ENCODE measurements around the gene KIF9. TPM values are rescaled to one million over a fixed set of nuclear protein-coding genes. Genes with fewer than 3 reads are reported as not detected.
"Not testable (repeated sequence)": the region's sequence is repeated elsewhere in the genome, so short reads cannot be mapped to it uniquely, and the experiment has no call there.

The KIF9 gene
- total RNA-seq, 1 donor from 2014 or later, result 12.1 TPM

DNA sequence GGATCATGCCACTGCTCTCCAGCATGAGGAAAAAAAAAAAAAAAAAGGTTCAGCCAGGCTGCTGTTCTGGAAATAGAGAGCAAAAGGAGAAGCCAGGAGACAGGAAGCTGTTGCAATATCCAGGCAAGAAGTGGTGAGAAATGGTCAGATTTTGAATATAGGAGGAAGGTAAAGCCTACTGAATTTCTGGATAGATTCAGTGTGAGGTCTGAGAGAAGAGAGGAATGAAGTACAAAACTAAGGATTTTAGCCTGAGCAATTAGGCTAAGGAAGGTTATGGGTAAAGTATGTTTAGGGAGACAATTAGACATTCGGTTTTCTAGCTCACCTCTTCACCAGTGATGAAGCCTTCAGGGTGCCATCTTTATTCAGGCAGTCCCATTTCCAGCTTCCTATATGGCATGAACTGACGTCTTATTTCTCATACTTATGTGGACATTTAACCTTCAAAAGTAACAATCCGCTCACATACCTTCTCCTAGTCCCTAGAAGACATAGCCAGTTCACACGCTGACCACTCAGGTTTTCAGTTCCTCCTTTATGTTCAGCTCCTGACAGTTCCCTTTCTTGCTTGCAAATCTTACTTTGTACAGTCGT is 57.2 kb downstream of the KIF9 start:
- H3K4me3 Mint-ChIP-seq (ENCODE audit: unreplicated experiment), result no peak overlapping the region
- no peak for TF ChIP-seq CTCF (IDR thresholded peaks at IDR 0.05; ENCODE audit: unreplicated experiment)
- no peaks in the 10 kb centered on the region for H3K9me3 Mint-ChIP-seq (ENCODE audit: unreplicated experiment)
- no peaks in the 10 kb centered on the region for H3K27me3 Mint-ChIP-seq (ENCODE audit: unreplicated experiment)
- H3K36me3 Mint-ChIP-seq (ENCODE audit: low read depth, unreplicated experiment), result peaks cover 4% of the 10 kb centered on the region
- no peak overlapping the region for H3K27ac Mint-ChIP-seq (ENCODE audit: unreplicated experiment)
- peaks cover 11% of the 10 kb centered on the region for H3K4me1 Mint-ChIP-seq (ENCODE audit: unreplicated experiment)
- DNase-seq (ENCODE audit: low spot score), result no peak

- no peak overlapping the region for H3K4me3 Mint-ChIP-seq (ENCODE audit: unreplicated experiment)
- no peak for DNase-seq (ENCODE audit: low spot score)
- TF ChIP-seq CTCF (IDR thresholded peaks at IDR 0.05; ENCODE audit: unreplicated experiment), result no peak
- H3K4me1 Mint-ChIP-seq (ENCODE audit: unreplicated experiment), result peaks cover 11% of the 10 kb centered on the region
- H3K27me3 Mint-ChIP-seq (ENCODE audit: unreplicated experiment), result no peaks in the 10 kb centered on the region
- H3K27ac Mint-ChIP-seq (ENCODE audit: unreplicated experiment), result no peak overlapping the region
- H3K9me3 Mint-ChIP-seq (ENCODE audit: unreplicated experiment), result no peaks in the 10 kb centered on the region
- peaks cover 4% of the 10 kb centered on the region for H3K36me3 Mint-ChIP-seq (ENCODE audit: low read depth, unreplicated experiment)
Observed at GRCh38 chr3:47223755-47224154, 58.8 kb downstream of the KIF9 start.

GRCh38 chr3:47221798-47222197 is 60.8 kb downstream of the KIF9 start:
- H3K4me1 Mint-ChIP-seq (ENCODE audit: unreplicated experiment), result peaks cover 7% of the 10 kb centered on the region
- H3K4me3 Mint-ChIP-seq (ENCODE audit: unreplicated experiment), result no peak overlapping the region
- no peak overlapping the region for H3K27ac Mint-ChIP-seq (ENCODE audit: unreplicated experiment)
- no peak for TF ChIP-seq CTCF (IDR thresholded peaks at IDR 0.05; ENCODE audit: unreplicated experiment)
- H3K36me3 Mint-ChIP-seq (ENCODE audit: low read depth, unreplicated experiment), result no peaks in the 10 kb centered on the region
- H3K27me3 Mint-ChIP-seq (ENCODE audit: unreplicated experiment), result no peaks in the 10 kb centered on the region
- DNase-seq (ENCODE audit: low spot score), result no peak
- H3K9me3 Mint-ChIP-seq (ENCODE audit: unreplicated experiment), result no peaks in the 10 kb centered on the region

DNA sequence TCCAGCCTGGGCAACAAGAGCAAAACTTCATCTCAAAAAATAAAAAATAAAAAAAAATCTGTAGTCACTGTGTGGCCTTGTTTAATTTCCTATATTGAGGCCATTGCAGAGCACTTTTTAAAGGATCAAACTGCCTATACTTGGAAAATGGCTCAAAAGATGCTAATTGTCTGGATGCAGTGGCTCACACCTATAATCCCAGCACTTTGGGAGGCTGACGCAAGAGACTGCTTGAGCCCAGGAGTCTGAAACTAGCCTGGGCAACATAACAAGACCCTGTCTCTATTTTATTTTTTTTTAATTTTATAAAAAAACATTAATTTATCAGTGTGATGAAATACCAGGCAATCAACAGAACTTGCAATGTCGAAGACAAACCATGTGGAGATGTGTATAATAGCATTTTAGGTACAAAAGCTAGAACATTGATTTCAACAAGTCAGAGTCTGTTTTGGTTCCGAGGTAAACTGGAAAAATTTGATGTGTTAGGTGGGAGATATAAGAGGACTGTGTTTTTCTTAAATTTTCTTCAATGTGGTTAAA is 71.7 kb downstream of the KIF9 start:
- H3K27me3 Mint-ChIP-seq (ENCODE audit: unreplicated experiment), result peaks cover 2% of the 10 kb centered on the region
- TF ChIP-seq CTCF (IDR thresholded peaks at IDR 0.05; ENCODE audit: unreplicated experiment), result no peak
- H3K9me3 Mint-ChIP-seq (ENCODE audit: unreplicated experiment), result no peaks in the 10 kb centered on the region
- no peak for DNase-seq (ENCODE audit: low spot score)
- no peaks in the 10 kb centered on the region for H3K36me3 Mint-ChIP-seq (ENCODE audit: low read depth, unreplicated experiment)
- H3K4me3 Mint-ChIP-seq (ENCODE audit: unreplicated experiment), result no peak overlapping the region
- H3K27ac Mint-ChIP-seq (ENCODE audit: unreplicated experiment), result no peak overlapping the region
- H3K4me1 Mint-ChIP-seq (ENCODE audit: unreplicated experiment), result no peaks in the 10 kb centered on the region

DNA sequence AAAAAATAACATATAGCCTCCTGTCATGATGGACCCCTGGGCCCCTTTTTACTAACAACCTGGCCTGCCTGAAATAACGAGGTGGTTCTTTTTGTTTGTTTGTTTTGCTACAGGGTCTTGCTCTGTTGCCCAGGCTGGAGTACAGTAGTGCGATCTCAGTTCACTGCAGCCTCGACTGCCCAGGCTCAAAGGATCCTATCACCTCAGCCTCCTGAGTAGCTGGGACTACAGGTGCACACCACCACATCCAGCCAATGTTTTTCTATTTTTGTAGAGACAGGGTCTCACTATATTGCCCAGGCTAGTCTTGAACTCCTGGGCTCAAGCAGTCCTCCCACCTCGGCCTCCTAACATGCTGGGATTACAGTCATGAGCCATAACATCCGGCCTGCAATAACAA is 76.6 kb downstream of the KIF9 start:
- not testable (repeated sequence) for H3K36me3 Mint-ChIP-seq (ENCODE audit: low read depth, unreplicated experiment); H3K27ac Mint-ChIP-seq (ENCODE audit: unreplicated experiment); DNase-seq (ENCODE audit: low spot score); H3K9me3 Mint-ChIP-seq (ENCODE audit: unreplicated experiment); H3K27me3 Mint-ChIP-seq (ENCODE audit: unreplicated experiment); H3K4me1 Mint-ChIP-seq (ENCODE audit: unreplicated experiment); H3K4me3 Mint-ChIP-seq (ENCODE audit: unreplicated experiment)

Data from endothelial cell (in vitro differentiated cells).